CD4-positive, alpha-beta T cell treated with Interferon alpha-2 for 1 hour (primary cell): Measurements from ENCODE around the gene ZNF616.

Experiments used
- DNase-seq, 2 donors: peaks; one replicate each; pipeline ENCODE4 v3.0.0-alpha.2; 2020 to 2022

ZNF616 gene

DNA sequence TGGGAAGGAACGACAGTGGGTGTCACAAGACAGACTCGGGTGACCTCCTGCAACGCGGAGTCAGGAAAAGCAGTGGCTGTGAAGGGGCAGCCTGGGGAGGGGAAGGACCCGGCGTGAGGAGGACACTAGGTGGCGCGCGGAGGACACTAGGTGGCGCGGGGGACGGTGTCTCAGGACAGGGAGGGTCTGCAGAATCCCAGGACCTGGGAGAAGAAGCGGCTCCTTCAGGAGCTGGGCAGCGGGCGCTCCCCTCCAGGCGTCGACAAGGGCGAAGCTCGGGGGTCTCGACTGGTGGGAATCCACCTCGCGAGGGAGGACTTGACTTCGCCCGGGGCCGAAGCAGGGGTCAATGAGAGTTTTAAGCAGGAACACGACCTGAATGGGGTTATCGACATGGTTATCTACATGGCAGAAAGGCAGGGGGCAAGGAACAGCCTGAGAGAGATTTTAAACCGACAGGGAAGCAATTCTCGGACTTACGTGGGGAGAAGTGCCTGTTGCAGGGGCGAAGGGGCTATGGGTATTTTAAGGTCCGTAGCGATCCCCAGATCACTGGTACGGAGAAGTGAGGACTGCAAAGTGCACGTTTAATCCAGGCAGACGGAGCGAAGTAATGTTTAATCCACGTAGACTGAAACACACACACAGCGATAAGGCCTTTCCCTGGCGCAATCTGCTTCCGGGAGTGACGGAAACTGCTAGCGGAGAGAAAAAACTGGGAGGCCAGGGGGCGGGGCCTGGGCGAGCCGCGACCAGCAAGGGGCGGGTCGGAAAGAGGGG lies at the start of gene ZNF616:
Gene ZNF616, minus strand, starts transcription at position 687 of the 780 bp plus-strand sequence. CDS start 9,426 bp downstream, outside the sequence.
- DNase-seq = peak; percentile 95 to 98

DNA sequence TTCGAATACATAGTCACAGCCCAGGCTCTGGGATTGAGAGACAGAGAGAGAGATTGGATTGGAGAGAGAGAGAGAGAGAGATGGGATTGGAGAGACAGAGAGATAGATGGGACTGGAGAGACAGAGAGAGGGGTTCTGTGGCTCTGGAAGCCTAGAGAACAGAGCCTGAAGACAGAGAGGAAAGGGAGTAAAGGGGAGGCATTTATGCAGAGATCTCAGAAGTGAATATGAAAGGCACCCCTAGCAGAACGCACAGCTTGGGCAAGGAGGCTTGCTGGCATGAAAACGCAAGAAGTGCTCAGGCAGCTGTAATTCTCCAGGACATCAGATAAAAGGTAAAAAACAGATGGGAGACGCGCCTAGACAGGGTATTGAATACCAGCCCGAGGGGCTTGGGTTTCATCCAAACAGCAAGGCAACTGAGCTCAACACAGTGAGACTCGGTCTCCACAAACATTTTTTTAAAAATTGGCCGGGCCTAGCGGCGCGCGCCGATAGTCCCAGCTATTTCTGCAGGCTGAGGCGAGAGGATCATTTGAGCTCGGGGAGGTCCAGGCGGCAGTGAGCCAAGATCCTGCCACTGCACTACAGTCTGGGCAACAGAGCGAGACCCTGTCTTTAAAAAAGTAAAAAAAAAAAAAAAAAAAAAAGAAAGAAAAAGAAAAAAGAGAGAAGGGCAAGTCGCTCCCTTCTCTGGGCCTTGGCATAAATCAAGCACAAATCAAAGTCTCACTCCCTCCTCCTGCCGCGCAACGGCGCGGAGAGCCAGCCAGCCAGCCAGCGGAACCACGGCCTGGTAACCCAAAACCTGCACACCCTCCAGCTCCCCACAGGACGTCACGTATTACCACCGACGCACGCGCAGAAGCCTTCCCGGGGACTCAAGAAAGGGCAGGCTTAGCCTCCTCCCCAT lies 49.3 kb upstream of the ZNF616 start:
- DNase-seq = no peak

DNA sequence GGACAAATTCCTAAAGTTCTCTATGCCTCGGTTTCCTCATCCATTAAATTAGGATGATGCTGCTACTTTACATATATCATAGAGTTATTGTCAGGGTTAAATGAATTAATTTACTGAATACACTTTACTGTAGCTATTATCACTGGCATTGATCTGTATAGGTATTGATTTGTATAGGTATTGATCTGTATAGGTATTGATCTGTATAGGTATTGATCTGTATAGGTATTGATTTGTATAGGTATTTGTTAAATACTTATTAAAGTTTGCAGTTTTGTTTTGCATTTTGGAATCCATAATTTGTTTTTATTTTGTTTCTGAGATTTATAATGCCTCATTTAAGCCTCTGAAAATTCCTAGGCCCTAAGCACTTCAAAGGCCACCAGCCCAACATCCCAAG lies 47.7 kb upstream of the ZNF616 start:
- DNase-seq = no peak

DNA sequence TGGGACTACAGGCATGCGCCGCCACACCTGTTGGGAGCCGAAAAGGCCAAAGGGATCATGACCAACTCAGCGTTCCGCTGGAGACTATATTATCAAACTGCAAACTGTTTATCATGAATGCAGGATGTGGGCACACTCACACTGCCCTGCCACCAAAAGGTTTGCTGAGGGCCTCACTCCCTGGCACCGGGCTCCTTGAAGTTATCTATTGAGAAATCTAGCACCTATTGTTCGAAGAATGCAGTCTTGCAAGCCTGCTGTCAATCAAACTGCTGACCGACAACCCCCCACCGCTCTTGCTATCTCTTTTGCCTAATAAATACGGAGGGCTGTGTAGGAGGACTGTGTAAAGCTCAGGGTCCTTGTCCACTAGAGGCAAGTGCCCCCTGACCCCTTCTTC lies 36.8 kb upstream of the ZNF616 start:
- DNase-seq = peak in 1 of 2 donors; percentile 20

DNA sequence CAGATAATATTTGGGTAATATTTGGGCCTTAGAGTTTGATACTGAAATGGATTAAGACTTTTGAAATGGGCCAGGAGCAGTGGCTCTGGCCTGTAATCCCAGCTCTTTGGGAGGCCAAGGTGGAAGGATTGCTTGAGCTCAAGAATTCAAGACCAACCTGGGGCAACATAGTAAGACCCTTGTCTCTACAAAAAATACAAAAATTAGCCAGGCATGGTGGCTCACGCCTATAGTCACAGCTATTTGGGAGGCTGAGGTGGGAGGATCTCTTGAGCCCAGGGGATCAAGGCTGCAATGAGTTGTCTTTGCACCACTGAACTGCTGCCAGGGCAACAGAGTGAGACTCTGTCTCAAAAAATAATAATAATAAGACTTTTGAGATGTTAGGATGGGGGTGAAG lies 32.6 kb upstream of the ZNF616 start:
- DNase-seq = no peak

DNA sequence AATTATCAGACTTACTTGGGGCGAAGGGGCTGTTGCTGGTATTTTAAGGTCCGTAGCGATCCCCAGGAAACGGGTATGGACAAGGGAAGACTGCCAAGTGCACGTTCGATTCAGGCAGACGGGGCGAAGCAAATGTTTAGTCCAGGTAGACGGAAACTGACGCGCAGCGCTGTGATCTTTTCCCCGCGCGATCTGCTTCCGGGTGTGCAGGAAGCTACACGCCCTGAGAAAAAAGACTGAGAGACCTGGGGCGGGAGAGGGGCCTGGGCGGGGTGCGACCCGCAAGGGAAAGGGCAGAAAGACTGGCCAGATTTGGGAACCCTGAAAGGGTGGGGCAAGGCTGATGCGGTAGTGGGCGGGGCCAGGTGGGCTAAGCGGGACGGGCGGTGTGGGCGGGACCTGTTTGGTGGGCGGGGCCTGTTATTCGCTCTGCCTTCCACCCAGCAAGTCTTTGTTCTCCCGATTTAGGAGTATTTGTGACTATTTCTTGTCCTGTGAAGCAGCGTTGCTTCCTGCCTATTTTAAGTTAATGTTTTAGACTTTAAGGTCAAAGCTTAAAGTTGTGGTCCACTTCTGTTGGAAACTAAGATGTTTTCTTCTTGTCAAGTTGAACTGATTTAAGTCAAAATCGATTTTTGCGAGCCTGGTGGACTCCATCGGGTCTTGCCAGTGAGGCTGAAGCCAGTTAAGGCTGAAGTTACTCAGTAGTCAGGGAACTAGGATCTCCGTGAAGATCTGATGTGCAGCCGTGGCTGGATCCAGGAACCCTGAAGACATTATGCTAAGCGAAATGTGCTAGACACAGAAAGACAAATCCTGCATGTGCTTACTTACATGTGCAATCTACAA lies 31.8 kb upstream of the ZNF616 start, which contains the start of gene ZNF836:
Gene ZNF836, minus strand, starts transcription at position 301 of the 849 bp plus-strand sequence. CDS start 3,549 bp downstream, outside the sequence.
- peak; percentile 94 to 95 for DNase-seq

DNA sequence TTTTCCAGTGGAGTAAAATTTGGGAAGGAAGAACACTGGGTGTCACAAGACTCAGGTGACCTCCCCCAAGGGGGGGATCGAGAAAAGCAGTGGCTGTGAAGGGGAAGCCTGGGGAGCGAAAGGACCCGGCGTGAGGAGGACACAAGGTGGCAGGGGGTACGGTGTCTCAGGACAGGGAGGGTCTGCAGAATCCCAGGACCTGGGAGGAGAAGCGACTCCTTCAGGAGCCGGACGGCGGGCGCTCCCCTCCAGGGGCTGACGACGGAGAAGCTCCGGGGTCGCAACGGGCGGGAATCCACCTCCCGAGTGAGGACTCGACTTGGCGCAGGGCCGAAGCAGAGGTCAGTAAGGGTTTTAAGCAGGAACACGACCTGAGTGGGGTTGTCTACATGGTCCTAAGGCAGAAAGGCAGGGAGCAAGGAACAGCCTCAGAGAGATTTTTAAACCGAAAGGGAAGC lies 31.2 kb upstream of the ZNF616 start:
- no peak for DNase-seq

DNA sequence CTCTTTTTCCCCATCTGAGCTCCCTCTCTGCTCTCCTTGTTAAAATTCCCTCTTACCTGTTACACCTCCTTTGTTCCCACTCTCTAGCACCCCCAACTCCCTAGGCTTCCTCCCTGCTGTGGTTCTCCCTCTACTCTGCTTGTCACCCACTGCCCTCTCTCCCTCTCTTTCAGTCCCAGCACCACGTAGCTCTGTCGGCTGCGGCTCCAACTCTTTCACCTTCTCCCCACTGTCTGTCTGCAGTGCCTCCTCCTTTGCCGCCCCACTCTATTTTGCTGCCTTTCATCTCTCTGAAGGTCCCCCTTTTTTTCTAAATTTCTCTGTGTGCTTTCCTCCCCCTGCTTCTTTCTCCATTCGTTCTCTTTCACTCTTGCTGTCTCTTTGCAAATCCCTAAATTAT lies 30.6 kb upstream of the ZNF616 start:
- no peak for DNase-seq

DNA sequence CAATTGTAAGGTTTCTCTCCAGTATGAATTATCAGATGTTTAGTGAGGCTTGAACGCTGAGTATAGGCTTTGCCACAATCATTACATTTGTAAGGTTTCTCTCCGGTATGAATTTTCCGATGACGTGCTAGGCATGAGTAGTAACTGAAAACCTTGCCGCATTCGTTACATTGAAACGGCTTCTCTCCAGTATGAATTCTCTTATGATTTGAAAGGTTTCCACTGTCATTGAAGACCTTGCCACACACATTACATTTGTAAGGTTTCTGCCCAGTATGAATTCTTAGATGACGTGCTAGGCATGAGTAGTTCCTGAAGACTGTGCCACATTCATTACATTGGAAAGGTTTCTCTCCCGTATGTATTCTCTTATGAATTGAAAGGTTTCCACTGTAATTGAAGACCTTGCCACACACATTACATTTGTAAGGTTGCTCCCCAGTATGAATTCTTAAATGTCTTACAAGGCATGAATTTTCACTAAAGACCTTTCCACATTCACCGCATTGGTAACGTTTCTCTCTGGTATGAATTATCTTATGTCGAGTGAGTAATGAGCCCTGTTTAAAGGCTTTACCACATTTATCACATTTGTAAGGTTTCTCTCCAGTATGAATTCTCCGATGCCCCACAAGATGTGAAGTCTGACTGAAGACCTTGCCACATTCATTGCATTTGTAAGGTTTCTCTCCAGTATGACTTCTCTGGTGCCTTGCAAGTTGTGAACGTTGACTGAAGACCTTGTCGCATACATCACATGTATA lies 16.0 kb upstream of the ZNF616 start:
- no peak for DNase-seq

DNA sequence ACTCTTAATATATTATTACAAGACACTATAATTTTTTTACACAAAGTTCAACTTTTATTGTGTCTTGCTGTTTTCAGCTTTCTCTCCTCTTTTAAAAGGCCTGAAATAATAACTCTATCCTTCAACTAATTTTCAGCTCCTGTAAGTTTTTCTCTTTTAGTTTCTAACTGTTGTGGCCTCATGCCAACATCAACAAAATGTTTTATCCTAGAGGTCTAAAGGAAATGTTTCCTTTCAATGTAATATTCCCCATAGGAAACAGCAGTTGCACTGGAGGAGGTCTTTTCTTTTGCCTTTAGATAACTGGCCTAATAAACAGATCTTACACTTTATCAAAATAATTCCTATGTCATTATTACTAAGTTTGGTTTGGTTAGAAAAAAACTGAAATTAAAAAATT lies 8.5 kb upstream of the ZNF616 start:
- DNase-seq = no peak

DNA sequence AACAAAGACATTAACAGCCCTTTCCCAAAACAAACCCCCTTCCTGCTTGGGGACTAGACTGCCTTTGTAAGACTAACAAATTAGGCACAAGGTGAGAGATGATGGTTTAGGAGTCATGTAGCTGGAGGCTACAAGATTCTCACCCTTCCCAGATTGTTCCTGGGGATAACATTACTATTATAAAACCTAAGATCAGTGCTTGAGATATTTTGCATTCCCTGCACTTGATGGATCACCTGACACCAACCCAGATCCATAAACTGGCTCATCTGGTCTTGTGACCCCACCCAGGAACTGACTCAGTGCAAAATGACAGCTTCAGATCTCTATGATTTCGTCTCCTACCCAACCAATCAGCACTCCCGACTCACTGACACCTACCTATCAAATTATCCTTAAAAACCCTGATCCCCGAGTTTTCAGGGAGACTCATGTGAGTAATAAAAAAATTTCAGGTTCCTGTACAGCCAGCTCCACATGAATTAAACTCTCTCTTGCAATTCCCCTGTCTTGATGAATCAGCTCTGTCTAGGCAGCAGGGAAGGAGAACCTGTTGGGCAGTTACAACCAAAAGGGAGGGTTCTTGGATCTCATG lies 2.4 kb upstream of the ZNF616 start:
- no peak for DNase-seq

DNA sequence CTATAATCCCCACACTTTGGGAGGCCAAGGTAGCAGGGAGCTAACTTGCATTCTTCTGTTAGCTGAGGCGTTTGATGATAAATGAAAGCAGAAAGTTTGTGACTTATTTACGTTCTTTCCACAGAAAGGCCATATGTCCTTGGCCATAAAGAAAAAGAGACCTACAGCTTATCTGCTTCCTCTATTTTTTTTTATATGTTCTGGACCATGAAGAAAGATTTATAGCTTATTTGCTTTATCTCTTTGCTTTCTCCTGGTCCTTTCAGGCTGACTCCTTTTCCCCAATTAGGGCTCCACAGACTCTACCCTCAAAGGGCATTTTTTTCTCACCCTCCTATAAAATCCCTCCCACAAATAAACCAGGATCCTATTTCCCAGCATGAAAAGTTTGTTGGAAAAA lies 1.5 kb upstream of the ZNF616 start:
- DNase-seq = no peak

DNA sequence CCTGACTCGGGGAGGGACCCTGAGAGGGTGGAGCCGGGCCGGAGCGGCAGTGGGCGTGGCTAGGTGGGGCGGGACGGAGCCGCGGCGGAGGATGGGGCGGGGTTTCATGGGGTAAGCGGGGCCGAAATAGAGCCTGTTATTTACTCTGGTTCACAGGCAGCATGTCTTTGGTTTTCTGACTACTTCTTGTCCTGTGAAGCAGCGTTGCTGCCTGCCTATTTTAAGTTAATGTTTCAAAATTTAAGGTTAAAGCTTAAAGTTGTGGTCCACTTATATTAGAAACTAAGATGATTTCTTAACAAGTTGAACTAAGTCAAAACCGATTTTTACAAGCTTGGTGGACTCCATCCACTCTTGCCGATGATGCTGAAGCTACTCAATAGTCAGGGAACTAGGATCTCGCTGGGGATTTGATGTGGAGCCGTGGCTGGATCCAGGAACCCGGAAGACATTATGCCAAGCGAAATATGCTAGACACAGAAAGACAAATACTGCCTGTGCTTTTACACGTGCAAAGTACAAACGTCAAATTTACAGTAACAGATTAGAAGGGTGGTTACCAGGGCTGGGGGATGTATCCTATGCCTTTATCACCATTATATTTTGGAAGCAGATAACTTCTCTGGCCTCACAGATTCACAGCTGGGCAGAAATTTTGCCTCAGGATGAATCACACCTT lies 433 bp upstream of the ZNF616 start:
- DNase-seq = no peak

DNA sequence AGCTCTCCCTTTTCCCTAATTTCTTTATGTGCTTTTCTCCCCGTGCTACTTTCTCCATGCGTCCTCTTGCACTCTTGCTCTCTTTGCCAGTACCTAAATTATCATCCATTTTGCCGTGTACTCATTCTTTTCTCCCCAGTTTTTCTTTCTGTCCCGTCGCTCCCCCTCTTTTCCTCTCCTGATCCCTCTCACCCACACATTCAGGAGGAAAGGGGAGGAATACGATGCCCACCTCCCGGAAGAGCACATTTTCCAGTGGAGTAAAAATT lies 821 bp downstream of the ZNF616 start:
- DNase-seq = no peak

DNA sequence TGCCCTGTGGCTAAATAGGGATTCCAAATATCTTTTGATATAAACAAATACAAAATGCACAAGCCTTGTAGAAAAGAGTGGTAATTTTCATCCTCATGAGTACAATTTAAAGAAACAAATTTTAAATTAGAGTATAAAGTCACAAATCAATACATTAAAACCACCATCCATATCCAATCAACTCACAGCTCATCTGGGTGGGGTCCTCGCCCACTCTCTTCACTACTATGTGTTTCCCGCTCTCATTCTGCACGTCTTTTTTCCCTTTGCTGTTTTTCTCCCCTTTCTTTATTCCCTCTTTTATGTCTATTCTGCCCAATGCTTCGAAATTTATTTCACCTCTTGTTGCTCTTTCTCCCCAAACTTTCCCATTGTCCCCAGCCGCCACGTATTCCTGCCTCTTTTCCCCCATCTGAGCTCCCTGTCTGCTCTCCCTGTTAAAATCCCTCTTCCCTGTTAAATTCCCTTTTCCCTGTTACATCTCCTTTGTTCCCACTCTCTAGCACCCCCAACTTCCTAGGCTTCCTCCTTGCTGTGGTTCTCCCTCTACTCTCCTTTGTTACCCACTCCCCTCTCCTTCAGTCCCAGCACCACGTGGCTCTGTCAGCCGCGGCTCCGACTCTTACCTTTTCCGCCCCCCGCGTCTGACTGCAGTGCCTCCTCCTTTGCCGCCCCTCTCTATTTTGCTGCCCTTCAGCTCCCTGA lies 1.3 kb downstream of the ZNF616 start:
- peak in 1 of 2 donors; percentile 3 for DNase-seq

DNA sequence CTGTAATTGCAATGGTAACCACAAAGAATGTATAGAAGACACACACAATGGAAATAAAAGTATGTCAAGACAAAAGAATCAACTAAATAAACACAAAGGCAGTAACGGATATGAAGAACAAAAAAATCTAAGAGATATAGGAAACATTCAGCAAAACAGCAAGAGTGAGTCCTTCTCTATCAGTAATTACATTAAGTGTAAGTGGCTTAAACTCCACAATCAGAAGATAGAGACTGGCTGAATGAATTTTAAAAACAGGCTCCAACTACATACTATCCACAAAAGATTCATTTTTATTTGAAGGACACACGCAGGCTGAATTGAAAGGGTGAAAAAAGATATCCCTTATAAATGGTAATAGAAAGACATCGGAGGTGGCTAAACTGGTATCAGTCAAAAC lies 19.5 kb downstream of the ZNF616 start:
- no peak for DNase-seq

DNA sequence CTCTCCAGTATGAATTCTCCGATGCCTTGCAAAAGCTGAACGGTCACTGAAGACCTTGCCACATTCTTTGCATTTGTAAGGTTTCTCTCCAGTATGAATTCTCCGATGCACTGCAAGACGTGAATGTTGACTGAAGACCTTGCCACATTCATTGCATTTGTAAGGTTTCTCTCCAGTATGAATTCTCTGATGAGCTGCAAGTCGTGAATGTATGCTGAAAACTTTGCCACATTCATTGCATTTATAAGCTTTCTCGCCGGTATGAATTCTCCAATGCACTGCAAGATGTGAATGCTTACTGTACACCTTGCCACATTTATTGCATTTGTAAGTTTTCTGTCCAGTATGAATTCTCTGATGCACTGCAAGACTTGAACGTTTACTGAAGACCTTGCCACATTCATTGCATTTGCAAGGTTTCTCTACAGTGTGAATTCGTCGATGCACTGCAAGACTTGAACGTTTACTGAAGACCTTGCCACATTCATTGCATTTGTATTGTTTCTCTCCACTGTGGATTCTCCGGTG lies 24.1 kb downstream of the ZNF616 start:
- DNase-seq = no peak

DNA sequence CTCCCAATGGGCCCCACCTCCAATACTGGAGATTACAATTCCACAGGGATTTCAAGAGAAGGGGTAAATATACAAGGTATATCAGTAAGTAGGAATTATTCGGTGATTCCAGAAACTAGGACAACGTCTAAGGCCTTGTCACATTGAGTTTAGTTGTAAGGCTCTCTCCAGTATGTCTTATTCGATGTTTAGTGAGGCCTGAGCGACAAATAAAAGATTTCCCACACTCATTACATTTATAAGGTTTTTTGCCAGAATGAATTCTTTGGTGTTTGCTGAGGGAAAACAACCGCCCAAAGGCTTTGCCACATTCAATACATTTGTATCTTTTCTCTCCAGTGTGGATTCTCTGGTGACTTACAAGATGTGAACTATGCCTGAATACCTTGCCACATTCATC lies 25.0 kb downstream of the ZNF616 start:
- DNase-seq = no peak

DNA sequence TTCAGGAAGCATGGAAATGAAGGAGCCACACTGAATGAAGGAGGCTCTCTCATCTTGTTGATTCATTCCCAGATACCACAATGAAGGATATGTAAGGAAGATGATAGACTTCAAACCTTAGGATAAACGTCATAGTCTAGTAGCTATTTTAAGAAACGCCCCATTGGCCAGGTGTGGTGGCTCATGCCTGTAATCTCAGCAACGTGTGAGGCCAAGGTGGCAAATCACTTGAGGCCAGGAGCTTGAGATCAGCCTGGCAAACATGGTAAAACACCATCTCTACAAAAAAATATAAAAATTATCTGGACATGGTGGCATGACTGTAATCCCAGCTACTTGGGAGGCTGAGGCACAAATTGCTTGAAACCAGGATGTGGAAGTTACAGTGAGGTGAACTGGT lies 27.1 kb downstream of the ZNF616 start:
- no peak for DNase-seq

DNA sequence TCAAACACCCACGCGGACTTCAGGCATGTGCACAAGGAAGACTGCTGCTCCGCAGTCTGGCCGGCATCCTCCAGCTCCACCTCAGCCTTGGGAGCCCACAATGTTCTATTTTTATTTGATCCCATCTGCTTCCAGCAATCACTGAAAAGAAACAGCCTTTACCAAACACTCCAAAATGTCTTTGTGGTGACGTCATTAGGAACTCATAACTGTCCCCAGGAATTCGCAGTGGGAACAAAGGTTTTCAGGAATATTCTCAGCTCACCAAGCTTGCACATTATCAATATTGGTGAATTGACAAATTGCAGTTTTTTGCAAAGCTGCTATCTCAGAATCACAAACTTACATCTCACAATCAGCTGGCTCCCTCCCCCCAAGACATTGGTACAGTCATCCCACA lies 29.0 kb downstream of the ZNF616 start:
- DNase-seq = no peak
